GM21515 (cell line): Measurements from ENCODE around the gene EPB41L4A.

ENCODE experiments used
- ATAC-seq: cut with Tn5 transposase; IDR thresholded peaks from one replicate; pipeline ENCODE4 v1.9.1; 2021; ENCODE audit not compliant: unreplicated experiment

The EPB41L4A gene

GRCh38 chr5:112165897-112166737 lies 253.0 kb downstream of the EPB41L4A start:
- ATAC-seq = no peak

- ATAC-seq = no peak
Measured at GRCh38 chr5:112165399-112165798, 253.7 kb downstream of the EPB41L4A start.

GRCh38 chr5:112163435-112163834 lies 255.6 kb downstream of the EPB41L4A start:
- no peak for ATAC-seq

GRCh38 chr5:112161392-112161748 lies 257.7 kb downstream of the EPB41L4A start:
- ATAC-seq = peak; percentile 2

GRCh38 chr5:112160652-112161391 lies 258.3 kb downstream of the EPB41L4A start:
- peak; percentile 96 for ATAC-seq

GRCh38 chr5:112159435-112159834 lies 259.6 kb downstream of the EPB41L4A start:
- no peak for ATAC-seq

- ATAC-seq = no peak
Measured at GRCh38 chr5:112156211-112156610, 262.9 kb downstream of the EPB41L4A start.

GRCh38 chr5:112154940-112155686 lies 264.0 kb downstream of the EPB41L4A start:
- no peak for ATAC-seq

- ATAC-seq = no peak
Measured at GRCh38 chr5:112149727-112150126, 269.4 kb downstream of the EPB41L4A start.

GRCh38 chr5:112146323-112147226 lies 272.5 kb downstream of the EPB41L4A start:
- peak; percentile 84 for ATAC-seq

- ATAC-seq = no peak
Measured at GRCh38 chr5:112143690-112144089, 275.4 kb downstream of the EPB41L4A start.

- no peak for ATAC-seq
Measured at GRCh38 chr5:112142769-112143270, 276.3 kb downstream of the EPB41L4A start.

- no peak for ATAC-seq
Measured at GRCh38 chr5:112141582-112141981, 277.5 kb downstream of the EPB41L4A start.

- no peak for ATAC-seq
Measured at GRCh38 chr5:112138526-112138925, 280.6 kb downstream of the EPB41L4A start.

GRCh38 chr5:112136773-112137172 lies 282.3 kb downstream of the EPB41L4A start:
- no peak for ATAC-seq

GRCh38 chr5:112127861-112128260 lies 291.2 kb downstream of the EPB41L4A start:
- ATAC-seq = no peak

- ATAC-seq = no peak
Measured at GRCh38 chr5:112126982-112127381, 292.1 kb downstream of the EPB41L4A start.

GRCh38 chr5:112125903-112126302 lies 293.2 kb downstream of the EPB41L4A start:
- no peak for ATAC-seq

GRCh38 chr5:112124788-112125187 lies 294.3 kb downstream of the EPB41L4A start:
- ATAC-seq = no peak

GRCh38 chr5:112123086-112123485 lies 296.0 kb downstream of the EPB41L4A start:
- no peak for ATAC-seq
